GM18526 (cell line): ENCODE data around the gene DCC.

Experiments used
- POLR2A ChIP-seq: IDR thresholded peaks from 3 replicates; pipeline ENCODE4 v1.6.1; 2011; ENCODE audit not compliant: insufficient read length; ENCODE audit errors: extremely low read depth

Gene DCC

DNA sequence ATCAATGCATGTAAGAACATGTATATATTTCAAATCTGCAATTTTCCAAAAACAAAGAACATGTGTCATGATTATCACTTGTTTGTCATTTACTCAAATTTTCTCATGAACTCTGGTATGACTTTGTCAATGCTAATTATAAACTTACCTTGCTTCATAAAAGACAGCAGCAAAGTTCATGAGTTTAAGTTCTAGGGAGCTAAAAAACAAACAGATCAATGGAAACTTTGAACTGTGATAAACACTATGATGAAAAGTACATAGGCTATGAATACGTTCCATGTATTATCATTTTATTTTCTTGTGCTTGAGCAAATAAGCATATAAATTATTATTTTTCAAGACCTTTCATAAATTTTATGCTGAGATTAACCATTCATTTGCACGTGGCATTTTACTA is 943.7 kb downstream of the DCC start:
- no peak for TF ChIP-seq POLR2A

DNA sequence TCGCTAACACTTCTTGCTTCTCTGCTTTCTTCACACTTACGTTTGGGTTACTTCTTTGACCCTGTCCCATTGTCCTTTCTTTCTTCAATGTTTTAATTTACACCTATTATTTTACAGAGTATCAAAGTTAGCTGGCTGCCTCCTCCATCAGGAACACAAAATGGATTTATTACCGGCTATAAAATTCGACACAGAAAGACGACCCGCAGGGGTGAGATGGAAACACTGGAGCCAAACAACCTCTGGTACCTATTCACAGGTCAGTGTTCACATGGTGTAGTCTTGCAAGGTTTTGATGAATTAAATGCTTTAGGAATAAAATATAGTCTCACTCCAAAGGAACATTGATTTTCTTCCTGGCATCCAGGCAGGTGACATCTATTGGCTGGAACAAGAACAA is 965.5 kb downstream of the DCC start:
- TF ChIP-seq POLR2A: no peak

DNA sequence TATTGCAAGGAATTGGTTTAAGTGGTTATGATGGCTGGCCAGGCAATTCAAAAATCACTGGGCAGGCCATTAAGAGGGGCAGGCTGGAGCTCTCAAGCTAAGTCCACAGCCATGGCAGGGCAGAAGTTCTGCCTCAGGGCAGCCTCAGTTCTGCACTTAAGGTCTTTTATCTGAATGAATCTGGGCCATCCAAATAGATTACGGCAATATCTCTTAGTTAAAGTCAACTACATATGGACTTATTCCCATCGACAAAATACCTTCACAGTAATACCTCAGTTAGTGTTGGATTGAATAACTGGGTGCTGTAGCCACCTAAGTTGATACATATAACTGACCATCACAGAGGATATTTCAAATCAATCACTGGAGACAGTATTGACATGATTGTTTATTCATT is 979.6 kb downstream of the DCC start:
- no peak for TF ChIP-seq POLR2A

DNA sequence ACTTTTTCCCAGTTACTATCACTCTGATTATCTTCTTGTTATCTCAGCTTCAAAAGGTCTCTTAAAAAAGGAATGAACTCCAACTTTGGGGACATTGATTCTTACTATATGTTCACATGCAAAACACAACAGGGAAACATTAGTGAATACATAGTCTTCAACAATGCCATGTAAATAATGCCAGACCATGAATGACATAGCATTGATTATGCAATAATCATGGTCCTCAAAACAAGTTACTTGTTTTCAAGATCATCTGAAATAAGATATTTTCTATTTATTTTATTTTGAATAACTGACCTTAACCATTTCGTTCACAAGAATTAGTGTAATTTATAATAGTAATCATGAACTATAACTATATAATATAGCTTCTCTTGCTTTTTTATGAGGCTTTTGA is 982.2 kb downstream of the DCC start:
- TF ChIP-seq POLR2A: no peak

DNA sequence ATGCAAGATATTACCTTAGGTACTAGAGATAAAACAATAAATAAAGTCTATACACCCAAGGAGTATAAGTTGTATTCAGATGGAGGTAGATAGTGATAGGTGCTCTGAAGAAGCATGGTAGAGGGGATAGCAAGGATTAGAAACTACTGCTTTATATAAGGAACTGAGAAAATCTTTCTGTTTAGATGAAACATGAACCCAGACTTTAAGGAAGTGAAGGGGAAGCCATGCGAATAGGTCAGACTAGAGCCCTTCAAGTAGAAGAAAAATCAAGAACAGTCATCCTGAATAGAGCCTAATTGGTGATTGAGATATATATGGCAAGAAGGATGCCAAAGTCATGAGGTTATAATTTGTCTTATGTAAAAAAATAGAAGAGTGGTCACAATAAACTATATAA is 984.4 kb downstream of the DCC start:
- no peak for TF ChIP-seq POLR2A

DNA sequence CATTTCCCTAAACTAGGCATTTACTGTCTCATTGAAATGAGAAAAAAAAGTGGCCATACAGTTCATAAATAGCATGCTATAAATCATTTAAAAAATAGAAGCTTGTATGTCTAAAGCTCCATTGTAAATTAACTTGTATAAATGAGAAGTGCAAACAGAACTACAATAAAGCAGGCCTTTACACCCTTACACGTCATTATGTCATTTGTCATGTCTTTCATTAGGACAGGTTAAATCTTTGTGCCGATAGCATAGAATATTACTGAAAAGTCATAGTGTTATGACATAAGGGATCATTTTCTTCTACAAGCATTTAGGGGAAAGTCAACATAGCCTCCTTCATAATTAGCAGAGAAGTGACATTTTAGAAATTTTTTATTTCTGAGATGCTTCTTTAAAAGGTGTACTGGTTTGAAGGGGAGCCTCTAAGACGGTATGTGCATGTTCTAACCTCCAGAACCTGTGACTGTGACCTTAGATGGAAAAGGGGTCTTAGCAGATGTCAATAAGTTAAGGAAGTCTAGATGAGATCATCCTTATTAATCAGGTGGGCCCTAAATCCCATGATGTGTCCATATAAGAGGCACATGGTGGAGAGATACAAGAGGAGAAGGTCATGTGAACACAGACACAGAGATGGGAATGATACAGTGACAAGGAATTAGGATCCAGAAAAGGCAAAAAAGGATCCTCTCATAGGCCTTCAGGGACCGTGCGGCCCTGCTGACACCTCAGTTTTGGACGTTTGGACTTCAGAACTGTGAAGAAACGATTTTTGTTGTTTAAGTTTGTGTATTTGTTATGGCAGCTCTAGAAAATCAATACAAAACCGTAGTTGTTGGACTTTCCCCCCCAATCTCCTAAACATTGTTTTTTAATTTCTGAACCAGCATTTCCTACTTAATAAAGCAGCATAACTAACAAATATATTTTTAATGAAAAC is 1020.8 kb downstream of the DCC start:
- no peak for TF ChIP-seq POLR2A

DNA sequence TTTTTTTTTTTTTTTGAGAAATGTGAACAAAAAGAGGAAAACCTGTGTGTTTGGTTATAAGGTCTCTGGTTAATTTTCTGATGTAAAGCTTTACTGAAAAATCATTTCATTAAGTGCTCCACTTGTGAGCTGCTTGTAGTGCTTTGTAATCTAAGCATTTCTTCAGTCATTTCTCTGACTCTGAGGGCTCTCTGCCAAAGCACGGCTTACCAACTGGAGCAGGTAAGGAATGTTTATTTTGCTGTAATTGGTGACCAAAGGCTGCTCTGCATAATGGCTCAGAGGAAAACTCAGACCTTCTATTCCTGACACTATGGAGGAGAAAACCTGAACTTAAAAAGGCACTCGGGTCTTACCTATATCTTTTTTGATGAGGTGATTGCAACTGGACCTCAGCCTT is 1035.6 kb downstream of the DCC start:
- no peak for TF ChIP-seq POLR2A

DNA sequence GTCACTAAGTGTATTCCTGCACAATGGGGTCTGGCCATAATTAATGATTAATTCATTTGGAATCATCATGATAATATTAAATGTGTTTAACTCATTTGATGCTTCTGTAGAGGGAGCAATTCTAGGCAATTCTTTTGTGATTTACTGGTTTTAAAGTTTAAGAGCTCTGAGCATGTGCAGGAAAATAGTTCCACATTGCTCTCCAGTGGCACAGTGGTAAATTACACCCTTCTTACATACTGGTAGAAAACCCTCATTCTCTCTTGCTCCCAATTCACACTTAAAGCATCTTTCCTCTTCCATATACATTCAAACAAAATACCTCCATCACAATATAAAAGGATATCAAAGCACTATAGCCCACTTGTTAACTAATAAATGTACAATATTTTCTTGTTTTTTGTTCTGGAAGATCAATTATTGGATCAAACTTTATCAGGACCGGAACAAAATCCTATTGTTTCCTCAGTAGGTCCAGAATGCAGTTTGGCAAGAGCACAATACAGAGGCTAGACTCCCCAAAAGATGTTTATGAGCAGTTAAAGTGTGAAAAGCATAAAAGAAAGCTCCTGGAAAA is 1040.2 kb downstream of the DCC start:
- no peak for TF ChIP-seq POLR2A

DNA sequence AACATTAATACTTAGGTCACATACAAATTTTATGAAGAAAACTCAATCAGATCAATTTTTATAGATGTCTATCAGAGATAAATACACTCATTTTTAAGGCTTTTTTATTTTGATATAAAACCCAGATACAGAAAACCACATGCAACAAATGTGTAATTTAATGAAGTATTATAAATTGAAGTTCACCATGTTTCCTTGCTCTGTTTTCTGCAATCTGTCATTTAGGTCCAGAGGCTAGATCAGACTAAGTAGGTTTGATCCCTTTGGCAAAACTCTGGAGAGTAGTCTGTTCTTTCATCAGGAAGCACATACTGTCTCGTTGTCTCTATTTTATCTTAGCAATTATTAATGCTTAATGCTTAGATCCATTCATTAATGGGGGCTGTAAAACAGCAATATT is 1042.9 kb downstream of the DCC start:
- TF ChIP-seq POLR2A: no peak

DNA sequence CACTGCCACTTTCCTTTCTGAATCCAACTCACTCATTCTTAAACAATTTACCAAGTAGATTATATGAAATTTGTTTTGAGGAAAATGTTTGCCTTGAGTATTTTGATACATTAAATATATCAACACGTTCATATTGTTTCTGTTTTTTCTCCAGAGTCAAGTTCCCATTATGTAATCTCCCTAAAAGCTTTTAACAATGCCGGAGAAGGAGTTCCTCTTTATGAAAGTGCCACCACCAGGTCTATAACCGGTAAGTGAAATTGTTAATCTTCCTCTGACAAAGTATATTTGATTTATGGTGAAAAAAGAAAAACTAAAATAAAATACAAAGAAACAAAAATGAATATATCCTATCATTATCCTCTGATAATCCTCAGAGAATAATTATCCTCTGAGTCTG is 1045.9 kb downstream of the DCC start:
- TF ChIP-seq POLR2A: no peak

DNA sequence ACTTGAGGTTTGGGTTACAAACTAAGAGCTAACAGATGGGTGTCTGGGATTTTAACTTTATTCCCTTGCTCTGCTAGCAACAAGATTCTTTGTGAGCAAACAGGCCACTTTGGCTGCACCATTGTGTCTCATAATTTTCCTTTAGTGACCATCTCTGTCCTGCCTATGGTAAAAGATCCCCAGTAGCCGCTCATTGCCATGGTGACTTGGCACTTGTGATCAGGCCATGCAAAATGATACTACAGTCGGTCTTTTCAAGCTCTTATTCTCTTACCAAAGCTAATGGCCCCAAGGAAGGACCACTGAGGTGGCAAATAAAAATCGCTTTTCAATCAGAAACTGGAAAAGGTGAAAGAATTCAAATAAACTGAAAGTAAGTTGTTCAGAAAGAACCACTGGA is 1047.6 kb downstream of the DCC start:
- TF ChIP-seq POLR2A: no peak

DNA sequence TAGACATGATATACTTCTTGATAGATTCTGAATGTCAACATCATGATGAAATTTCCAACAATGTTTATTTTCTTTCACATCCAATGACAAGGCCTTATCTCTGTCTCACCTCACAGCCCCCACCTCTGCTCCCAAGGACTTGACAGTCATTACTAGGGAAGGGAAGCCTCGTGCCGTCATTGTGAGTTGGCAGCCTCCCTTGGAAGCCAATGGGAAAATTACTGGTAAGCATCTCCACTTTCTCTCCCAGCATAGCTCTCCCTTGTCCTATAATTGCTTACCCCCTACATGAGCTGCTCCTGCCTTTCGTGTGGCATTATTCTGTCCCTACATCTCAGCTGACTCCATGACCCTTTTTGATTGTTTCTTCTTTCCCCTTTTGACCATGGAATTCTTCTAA is 1062.7 kb downstream of the DCC start:
- TF ChIP-seq POLR2A: no peak

DNA sequence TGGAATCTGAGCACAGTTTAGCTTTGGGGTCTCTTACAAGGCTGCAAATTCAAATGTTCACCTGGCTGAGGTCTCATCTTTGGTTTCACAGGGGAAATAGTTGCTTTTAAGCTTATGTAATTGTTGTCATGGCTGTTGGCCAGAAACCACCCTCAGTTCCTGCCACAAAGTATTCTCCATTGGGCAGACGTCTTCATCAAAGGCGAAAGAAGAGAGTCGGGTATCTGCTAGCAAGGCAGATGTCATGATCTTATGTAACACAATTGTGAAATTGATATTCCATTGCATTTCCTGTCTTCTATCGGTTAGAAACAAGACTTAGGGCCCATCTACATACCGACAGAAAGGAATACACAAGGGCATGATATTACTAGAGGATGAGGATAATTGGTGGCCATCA is 1068.3 kb downstream of the DCC start:
- TF ChIP-seq POLR2A: no peak

DNA sequence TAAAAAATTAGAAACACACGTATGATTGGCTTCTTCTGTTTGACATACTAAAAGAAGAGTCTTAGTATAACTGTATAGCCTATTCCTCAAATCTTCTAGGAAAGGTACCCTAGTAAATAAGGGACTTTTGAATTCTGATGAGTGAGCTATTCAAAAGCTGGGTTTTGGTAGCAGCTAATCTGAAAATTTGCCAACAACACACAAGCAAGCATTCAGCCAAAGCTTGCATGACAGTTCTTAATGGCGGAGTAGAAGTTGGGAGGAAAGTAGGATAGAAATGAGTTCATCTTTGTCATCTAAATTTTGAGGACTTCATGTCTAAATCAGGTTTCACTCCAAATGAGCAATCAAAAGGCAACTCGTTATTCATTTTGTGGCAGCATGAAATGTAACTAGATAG is 1071.5 kb downstream of the DCC start:
- TF ChIP-seq POLR2A: no peak

DNA sequence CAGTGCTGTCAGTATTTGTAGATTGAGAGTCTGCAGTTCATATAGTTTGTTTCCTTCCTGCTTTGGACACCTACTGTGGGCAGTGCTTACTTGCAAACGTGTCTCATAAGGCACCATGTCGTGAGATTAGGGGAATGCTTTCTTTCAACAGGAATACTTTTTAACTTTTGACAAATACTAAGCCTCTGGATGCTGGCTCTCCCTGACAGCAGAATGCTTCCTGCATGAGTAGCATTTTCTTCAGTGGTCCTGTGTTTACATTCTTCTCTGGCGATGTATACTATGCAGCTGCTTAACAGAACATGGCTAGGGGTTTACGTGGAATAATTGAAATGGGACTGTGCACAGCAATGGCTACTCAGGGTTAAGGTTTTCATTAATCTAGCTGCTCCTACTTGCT is 1077.0 kb downstream of the DCC start:
- TF ChIP-seq POLR2A: no peak

DNA sequence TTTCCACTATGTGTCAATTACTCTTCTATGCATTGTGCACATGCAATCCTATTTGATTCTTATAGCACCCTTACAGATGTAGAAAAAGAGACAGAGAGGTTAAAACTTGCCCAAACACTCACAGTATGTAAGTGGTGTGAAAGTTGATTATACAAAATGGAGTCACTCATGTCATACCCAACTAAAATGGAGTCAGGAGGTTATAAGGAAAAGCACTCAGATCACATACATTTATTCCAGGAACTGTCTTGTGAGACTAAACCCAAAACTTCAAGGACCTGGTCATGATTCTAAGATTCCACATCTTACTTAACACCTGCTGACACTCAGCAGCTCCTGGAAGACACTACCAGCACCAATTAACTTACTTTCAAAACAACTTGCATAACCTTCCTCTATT is 1081.9 kb downstream of the DCC start:
- TF ChIP-seq POLR2A: no peak

DNA sequence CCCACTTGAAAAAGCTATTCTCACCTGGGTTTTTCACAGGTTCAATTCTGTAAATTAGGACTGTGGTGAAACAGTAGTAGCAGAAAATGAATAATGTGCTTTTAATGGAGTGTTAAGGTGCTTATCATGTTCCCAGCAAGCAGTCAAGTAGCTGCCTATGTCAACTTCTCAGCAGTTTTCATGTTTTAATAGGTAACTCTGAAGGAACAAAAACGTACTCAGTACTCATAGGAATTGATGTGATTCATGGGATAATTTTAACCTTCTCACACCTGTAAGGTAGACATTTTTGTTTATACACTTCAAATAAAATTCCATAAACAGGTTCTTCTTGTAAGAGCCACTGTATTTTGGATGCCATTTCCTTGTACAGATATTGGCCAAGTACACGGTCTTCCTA is 1082.9 kb downstream of the DCC start:
- no peak for TF ChIP-seq POLR2A

DNA sequence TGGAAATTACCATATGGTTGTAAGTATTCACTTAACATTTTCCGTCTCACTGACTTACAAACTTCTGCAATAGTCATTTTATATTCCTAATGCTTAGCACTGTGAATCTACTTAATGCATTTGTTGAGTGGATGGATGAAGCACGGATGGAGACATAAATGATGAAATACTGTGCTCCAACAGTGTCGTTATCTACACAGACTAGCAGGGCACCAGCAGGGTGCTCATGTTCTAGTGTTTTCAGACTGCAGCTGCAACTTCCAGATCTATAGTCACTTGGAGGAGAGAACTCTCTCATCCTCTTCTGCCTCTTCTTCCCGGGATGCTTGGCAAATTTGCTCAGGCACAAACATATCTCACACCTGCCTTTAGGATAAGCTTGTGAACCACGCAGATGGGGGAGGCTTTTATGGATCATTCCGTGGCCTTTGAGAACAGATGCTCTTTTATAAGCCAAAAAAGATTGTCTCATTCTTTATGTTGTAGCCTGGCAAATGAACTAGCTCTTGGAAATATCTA is 1086.7 kb downstream of the DCC start:
- no peak for TF ChIP-seq POLR2A
